ENCODE measurements around the gene B3GALT5.
"Not testable (repeated sequence)": the region's sequence is repeated elsewhere in the genome, so short reads cannot be mapped to it uniquely, and the experiment has no call there.

The B3GALT5 gene

GRCh38 chr21:39612233-39613040 is at the start of gene B3GALT5:
Gene B3GALT5 (plus strand): TSS chr21:39612940. CDS start chr21:39660560, 47,620 bp downstream.
- no peak for DNase-seq (ENCODE audit: low read depth in 2 of 2)

- no peak for DNase-seq (ENCODE audit: low read depth in 2 of 2)
These were observed 48.5 kb upstream of the B3GALT5 start for GRCh38 chr21:39564200-39564599.

GRCh38 chr21:39567180-39567972 is 45.4 kb upstream of the B3GALT5 start:
- DNase-seq (ENCODE audit: low read depth in 2 of 2), result no peak

- no peak for DNase-seq (ENCODE audit: low read depth in 2 of 2)
These were observed 44.4 kb upstream of the B3GALT5 start for GRCh38 chr21:39568361-39568760.

GRCh38 chr21:39575775-39576174 is 37.0 kb upstream of the B3GALT5 start:
- DNase-seq (ENCODE audit: low read depth in 2 of 2), result no peak

GRCh38 chr21:39576518-39577128 is 36.1 kb upstream of the B3GALT5 start:
- no peak for DNase-seq (ENCODE audit: low read depth in 2 of 2)

- DNase-seq (ENCODE audit: low read depth in 2 of 2), result no peak
These were observed 32.9 kb upstream of the B3GALT5 start for GRCh38 chr21:39579734-39580332.

GRCh38 chr21:39580744-39581143 is 32.0 kb upstream of the B3GALT5 start:
- DNase-seq (ENCODE audit: low read depth in 2 of 2), result no peak

GRCh38 chr21:39581414-39581813 is 31.3 kb upstream of the B3GALT5 start:
- no peak for DNase-seq (ENCODE audit: low read depth in 2 of 2)

- DNase-seq (ENCODE audit: low read depth in 2 of 2), result no peak
These were observed 30.0 kb upstream of the B3GALT5 start for GRCh38 chr21:39582749-39583148.

- DNase-seq (ENCODE audit: low read depth in 2 of 2), result not testable (repeated sequence)
These were observed 29.2 kb upstream of the B3GALT5 start for GRCh38 chr21:39583586-39583985.

- DNase-seq (ENCODE audit: low read depth in 2 of 2), result no peak
These were observed 25.4 kb upstream of the B3GALT5 start for GRCh38 chr21:39587376-39587775.

- no peak for DNase-seq (ENCODE audit: low read depth in 2 of 2)
These were observed 23.9 kb upstream of the B3GALT5 start for GRCh38 chr21:39588884-39589283.

GRCh38 chr21:39593522-39593921 is 19.2 kb upstream of the B3GALT5 start:
- DNase-seq (ENCODE audit: low read depth in 2 of 2), result no peak

- no peak for DNase-seq (ENCODE audit: low read depth in 2 of 2)
These were observed 17.3 kb upstream of the B3GALT5 start for GRCh38 chr21:39595465-39595864.

GRCh38 chr21:39597595-39597994 is 15.1 kb upstream of the B3GALT5 start:
- DNase-seq (ENCODE audit: low read depth in 2 of 2), result no peak

GRCh38 chr21:39599191-39599970 is 13.4 kb upstream of the B3GALT5 start:
- DNase-seq (ENCODE audit: low read depth in 2 of 2), result no peak

- DNase-seq (ENCODE audit: low read depth in 2 of 2), result no peak
These were observed 11.4 kb upstream of the B3GALT5 start for GRCh38 chr21:39601187-39601928.

GRCh38 chr21:39602076-39602689 is 10.6 kb upstream of the B3GALT5 start:
- DNase-seq (ENCODE audit: low read depth in 2 of 2), result no peak

- DNase-seq (ENCODE audit: low read depth in 2 of 2), result no peak
These were observed 9.9 kb upstream of the B3GALT5 start for GRCh38 chr21:39602793-39603192.
